AG09309 (cell line): ENCODE data around the gene TOMM34.

Experiments used
- DNase-seq: peaks from one replicate; pipeline ENCODE4 v3.0.0-alpha.2; 2010; ENCODE audit warnings: low read depth
- H3K4me3 ChIP-seq: 2 replicates; pipeline ENCODE4 v1.5.1; 2011; ENCODE audit warnings: mild to moderate bottlenecking, low read depth, low read length, moderate library complexity; ENCODE audit not compliant: control insufficient read depth
- TF ChIP-seq, protein P1 (sequence below): IDR thresholded peaks from 2 replicates; pipeline ENCODE4 v1.5.1; 2011; ENCODE audit warnings: mild to moderate bottlenecking, low read depth, low read length, inconsistent platforms; ENCODE audit not compliant: insufficient read depth, control insufficient read depth; ENCODE audit errors: missing control alignments

The TOMM34 gene

DNA sequence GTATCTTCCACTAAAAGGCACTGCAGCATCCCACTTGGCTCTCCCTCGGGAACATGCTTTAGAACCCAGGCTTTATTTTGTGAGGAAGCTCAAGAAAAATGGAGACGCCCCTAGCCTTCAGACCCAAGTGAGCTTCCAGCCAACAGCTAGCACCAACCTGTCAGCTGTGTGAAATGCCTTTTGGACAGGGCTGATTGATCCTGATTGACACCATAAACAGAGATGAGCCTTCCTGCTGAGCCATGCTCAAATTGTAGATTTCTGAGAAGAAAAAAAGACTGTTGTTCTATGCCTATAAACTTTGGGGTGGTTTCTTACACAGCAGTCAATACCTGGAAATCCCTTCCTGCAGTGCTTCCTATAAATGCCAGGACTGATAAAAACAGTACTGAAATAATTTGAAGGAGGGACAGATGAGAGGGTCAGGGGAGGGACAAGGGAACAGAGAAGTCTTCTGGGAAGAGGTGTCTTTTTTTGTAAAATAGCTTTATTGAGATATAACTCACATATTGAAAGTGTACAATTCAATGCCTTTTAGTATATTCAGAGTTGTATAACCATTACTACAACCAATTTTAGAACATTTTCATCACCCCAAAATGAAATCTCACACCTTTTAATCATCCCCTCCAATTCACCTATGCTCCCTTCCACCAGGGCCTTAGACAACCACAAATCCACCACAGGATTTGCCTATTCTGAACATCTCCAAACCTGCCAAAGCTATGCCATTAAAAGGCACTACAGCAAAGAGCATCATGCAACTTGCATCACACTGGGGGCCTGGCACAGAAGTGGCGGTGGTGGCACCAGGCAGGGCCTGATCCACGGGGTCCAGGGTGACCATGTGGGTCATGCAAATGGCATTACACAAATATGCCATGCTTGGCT is 3.4 kb upstream of the TOMM34 start:
- TF ChIP-seq, protein P1, sequence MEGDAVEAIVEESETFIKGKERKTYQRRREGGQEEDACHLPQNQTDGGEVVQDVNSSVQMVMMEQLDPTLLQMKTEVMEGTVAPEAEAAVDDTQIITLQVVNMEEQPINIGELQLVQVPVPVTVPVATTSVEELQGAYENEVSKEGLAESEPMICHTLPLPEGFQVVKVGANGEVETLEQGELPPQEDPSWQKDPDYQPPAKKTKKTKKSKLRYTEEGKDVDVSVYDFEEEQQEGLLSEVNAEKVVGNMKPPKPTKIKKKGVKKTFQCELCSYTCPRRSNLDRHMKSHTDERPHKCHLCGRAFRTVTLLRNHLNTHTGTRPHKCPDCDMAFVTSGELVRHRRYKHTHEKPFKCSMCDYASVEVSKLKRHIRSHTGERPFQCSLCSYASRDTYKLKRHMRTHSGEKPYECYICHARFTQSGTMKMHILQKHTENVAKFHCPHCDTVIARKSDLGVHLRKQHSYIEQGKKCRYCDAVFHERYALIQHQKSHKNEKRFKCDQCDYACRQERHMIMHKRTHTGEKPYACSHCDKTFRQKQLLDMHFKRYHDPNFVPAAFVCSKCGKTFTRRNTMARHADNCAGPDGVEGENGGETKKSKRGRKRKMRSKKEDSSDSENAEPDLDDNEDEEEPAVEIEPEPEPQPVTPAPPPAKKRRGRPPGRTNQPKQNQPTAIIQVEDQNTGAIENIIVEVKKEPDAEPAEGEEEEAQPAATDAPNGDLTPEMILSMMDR = no peak
- H3K4me3 ChIP-seq = no peak overlapping the region
- DNase-seq = no peak

DNA sequence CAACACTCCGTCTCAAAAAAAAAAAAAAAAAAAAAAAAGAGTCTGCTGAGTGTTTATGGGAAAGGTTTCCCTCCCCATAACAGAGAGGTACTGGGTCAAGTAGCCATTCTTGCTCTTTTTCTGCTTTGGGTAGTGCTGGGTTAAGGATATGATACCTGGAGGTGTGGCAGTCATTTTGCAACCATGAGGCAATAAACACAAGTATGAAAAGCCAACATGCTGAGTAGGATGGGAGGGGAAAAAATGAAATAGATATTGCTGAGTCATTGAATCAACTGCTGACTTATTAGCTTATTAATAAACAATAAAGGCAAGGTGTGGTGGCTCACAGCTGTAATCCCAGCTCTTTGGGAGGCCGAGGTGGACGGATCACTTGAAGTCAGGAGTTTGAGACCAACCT is 2.3 kb upstream of the TOMM34 start:
- DNase-seq = no peak
- H3K4me3 ChIP-seq = no peak overlapping the region
- TF ChIP-seq, protein P1 = no peak

DNA sequence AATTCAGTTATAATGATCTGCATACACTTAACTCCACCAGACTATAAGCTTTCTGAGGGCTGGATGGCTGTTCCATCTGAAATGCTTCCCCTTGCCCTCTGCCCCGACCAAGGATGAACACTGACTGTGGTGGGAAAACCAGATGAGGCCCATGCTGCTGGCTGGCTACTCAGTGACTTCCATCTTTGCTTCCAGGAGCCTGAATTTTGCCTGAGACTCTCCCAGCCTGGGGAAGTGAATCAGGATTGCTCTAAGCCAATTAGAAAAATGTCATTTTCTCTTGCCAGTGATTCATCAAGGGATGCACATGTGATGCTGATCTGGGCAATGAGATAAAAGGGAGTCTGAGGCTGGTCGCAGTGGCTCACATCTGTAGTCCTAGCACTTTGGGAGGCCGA is 1.7 kb upstream of the TOMM34 start:
- TF ChIP-seq, protein P1 = no peak
- no peak overlapping the region for H3K4me3 ChIP-seq
- DNase-seq = no peak

DNA sequence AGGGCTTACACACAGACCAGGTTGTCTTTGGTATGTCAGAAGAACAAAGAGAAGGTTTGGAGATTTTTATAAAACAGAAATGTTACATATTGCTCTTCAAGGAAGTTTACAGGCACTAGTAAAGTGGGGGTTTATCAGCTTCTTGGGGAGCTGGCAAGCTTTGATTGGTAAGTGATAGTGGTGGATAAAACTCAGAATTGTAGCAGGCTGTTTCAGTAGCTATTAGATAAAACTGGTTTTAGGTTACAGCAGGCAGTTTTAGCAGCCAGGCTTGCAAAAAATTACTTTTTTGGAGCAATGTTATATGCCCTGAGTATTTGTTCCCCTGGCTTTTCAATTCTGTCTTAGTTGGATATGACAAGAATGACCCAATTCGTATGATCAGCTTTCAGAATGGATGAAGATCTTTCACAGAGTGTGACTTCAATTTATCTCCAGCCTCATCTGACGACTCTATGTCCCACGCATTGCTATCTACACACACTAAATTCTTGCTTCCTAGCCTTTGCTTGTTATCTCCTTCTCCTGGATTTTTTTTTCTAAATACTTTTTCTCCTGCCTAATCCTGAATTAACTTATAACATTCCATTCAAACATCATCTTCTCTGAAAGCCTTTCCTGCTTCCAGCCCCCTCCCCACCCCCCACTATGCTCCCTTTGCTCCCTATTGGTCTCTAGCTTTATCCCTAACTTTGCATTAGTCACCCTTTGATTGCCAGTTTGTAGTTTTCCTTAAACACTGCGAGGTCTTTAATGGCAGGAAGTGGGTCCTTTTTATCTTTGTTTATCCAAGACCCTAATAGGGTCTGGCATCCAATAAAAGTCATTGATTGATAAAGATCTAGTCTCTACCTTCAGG is 1.0 kb upstream of the TOMM34 start:
- TF ChIP-seq, protein P1 = no peak
- H3K4me3 ChIP-seq = no peak overlapping the region
- no peak for DNase-seq

DNA sequence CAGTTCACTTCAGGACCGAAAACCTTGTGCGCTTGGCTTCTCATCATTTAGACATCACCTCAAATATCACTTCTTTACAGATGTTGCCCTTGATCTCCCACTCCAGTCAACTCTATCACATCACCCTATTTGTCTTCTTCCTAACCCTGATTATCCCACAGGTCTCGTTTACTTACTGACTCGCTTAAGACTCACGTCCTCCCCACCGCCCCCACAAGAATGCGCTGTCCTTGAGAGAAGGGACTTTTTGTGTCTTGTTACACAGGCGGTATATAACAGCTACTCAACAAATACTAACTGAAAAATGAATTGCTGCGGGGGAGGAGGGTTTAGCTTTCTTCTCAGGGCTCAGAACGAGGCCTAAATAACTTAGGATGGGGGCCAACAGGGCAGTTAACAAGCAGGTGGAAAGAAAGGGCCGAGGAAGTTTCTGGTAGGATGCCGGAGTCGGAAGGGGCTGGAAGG is 527 bp downstream of the TOMM34 start:
- DNase-seq = no peak
- TF ChIP-seq, protein P1 = no peak
- H3K4me3 ChIP-seq = peak overlapping the region; percentile 68

DNA sequence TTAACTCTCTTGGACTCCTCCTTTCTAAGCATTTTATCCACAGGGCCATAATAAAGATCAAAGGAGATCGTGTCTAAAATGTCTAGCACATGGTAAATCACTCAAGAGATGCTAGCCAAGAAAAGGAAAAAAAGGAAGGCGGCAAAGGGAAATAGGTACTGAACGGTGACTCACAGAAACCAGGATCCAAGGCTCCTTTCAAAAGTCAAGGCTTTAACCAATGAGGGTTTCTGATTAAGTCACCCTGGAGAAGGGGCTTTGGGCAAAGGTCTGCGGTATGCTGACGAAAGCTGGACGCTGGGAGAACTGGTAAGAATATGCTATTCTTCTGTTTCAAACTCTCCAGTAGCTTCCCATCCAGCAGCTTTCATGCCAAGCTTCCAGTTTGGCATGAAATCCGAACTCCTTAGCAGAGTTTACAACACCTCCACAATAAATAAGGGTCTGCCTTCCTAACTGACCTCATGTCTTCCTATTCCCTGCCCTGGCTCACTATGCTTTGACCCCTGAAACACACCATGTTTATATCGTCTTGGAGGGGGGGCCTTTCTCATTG is 1.0 kb downstream of the TOMM34 start:
- H3K4me3 ChIP-seq = peak overlapping the region; percentile 68
- TF ChIP-seq, protein P1 = no peak
- DNase-seq = no peak
